ENCODE data around the gene PRM3.

PRM3 gene

GRCh38 chr16:11272921-11273720 is at the start of gene PRM3:
Gene PRM3, minus strand, starts transcription at chr16:11273629. Its CDS starts 34 bp downstream, at chr16:11273595.
- Histone ChIP-seq H3K27ac (ENCODE audit: low read depth, low read length) (no peak within 1 kb of the TSS), H3K9me3 (ENCODE audit: control insufficient read depth, insufficient read depth, low read length) (no peaks in the 10 kb centered on the region), H3K36me3 (ENCODE audit: control insufficient read depth, insufficient read depth, low read length) (no peaks in the 10 kb centered on the region), H3K4me1 (ENCODE audit: control insufficient read depth, insufficient read depth, low read length) (0 out of 2 replicates have a peak, but pooled peaks cover 3% of the 10 kb centered on the region), H3K9ac (ENCODE audit: low read depth, low read length) (no peak within 1 kb of the TSS), H3K27me3 (ENCODE audit: control insufficient read depth, insufficient read depth, low read length) (no peaks in the 10 kb centered on the region), H3K4me3 (ENCODE audit: low read depth, low read length) (no peak within 1 kb of the TSS)

GRCh38 chr16:11322823-11323222 is 49.4 kb upstream of the PRM3 start:
- no peak overlapping the region for H3K27ac ChIP-seq (ENCODE audit: low read depth, low read length)
- no peaks in the 10 kb centered on the region for H3K9me3 ChIP-seq (ENCODE audit: control insufficient read depth, insufficient read depth, low read length)
- no peak overlapping the region for H3K4me3 ChIP-seq (ENCODE audit: low read depth, low read length)
- H3K4me1 ChIP-seq (ENCODE audit: control insufficient read depth, insufficient read depth, low read length), result peaks cover 11% of the 10 kb centered on the region; the same call in 1 of the 2 replicates
- no peaks in the 10 kb centered on the region for H3K36me3 ChIP-seq (ENCODE audit: control insufficient read depth, insufficient read depth, low read length)
- H3K9ac ChIP-seq (ENCODE audit: low read depth, low read length), result no peak overlapping the region
- H3K27me3 ChIP-seq (ENCODE audit: control insufficient read depth, insufficient read depth, low read length), result no peaks in the 10 kb centered on the region

GRCh38 chr16:11321662-11322061 is 48.2 kb upstream of the PRM3 start:
- Histone ChIP-seq H3K9ac (ENCODE audit: low read depth, low read length) (no peak overlapping the region), H3K4me3 (ENCODE audit: low read depth, low read length) (no peak overlapping the region), H3K27ac (ENCODE audit: low read depth, low read length) (no peak overlapping the region), H3K9me3 (ENCODE audit: control insufficient read depth, insufficient read depth, low read length) (no peaks in the 10 kb centered on the region), H3K27me3 (ENCODE audit: control insufficient read depth, insufficient read depth, low read length) (no peaks in the 10 kb centered on the region), H3K4me1 (ENCODE audit: control insufficient read depth, insufficient read depth, low read length) (peaks cover 5% of the 10 kb centered on the region), H3K36me3 (ENCODE audit: control insufficient read depth, insufficient read depth, low read length) (no peaks in the 10 kb centered on the region)

DNA sequence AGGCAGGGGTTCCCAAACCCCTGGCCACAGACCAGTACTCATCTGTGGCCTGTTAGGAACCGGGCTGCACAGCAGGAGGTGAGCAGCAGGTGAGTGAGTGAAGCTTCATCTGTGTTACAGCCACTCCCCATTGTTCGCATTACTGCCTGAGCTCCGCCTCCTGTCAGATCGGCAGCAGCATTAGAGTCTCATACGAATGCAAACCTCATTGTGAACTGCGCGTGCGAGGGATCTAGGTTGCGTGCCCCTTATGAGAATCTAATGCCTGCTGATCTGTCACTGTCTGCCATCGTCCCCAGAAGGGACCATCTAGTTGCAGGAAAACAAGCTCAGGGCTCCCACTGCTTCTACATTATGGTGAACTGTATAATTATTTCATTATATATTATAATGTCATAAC is 46.7 kb upstream of the PRM3 start:
- H3K36me3 ChIP-seq (ENCODE audit: control insufficient read depth, insufficient read depth, low read length), result no peaks in the 10 kb centered on the region
- H3K9me3 ChIP-seq (ENCODE audit: control insufficient read depth, insufficient read depth, low read length), result no peaks in the 10 kb centered on the region
- no peak overlapping the region for H3K4me3 ChIP-seq (ENCODE audit: low read depth, low read length)
- no peaks in the 10 kb centered on the region for H3K27me3 ChIP-seq (ENCODE audit: control insufficient read depth, insufficient read depth, low read length)
- H3K27ac ChIP-seq (ENCODE audit: low read depth, low read length), result no peak overlapping the region
- no peak overlapping the region for H3K9ac ChIP-seq (ENCODE audit: low read depth, low read length)
- peaks cover 16% of the 10 kb centered on the region for H3K4me1 ChIP-seq (ENCODE audit: control insufficient read depth, insufficient read depth, low read length)

DNA sequence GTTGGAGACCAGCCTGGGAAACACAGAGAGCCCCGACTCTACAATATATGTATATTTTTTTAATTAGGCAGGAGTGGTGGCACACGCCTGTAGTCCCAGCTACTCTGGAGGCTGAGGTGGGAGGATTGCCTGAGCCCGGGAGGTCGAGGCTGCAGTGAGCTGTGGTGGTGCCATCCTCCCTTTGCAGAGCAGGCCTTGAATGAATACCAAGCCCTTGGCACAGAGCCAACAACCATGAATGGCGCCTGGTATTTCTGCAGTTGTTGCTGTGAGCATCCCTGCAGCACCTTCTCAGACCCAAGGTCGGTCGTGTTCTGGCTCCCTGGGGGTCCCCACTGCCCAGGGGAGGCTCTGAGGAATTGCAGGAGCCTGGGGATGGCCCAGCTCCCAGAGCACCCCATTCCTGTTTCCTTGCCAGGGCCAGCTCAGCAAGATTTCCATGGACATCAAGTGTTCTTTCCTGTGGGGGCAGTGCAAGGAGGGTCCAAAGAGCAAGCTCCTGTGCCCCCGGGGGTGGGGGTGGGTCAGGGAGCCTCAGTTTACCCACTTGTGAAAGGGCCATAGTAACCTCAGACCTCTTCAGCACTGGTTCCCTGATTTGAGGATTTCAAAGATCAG is 46.2 kb upstream of the PRM3 start:
- Histone ChIP-seq H3K36me3 (ENCODE audit: control insufficient read depth, insufficient read depth, low read length) (no peaks in the 10 kb centered on the region), H3K9me3 (ENCODE audit: control insufficient read depth, insufficient read depth, low read length) (no peaks in the 10 kb centered on the region), H3K4me1 (ENCODE audit: control insufficient read depth, insufficient read depth, low read length) (peaks cover 20% of the 10 kb centered on the region), H3K27ac (ENCODE audit: low read depth, low read length) (no peak overlapping the region), H3K4me3 (ENCODE audit: low read depth, low read length) (no peak overlapping the region), H3K9ac (ENCODE audit: low read depth, low read length) (no peak overlapping the region), H3K27me3 (ENCODE audit: control insufficient read depth, insufficient read depth, low read length) (no peaks in the 10 kb centered on the region)

GRCh38 chr16:11318817-11319216 is 45.4 kb upstream of the PRM3 start:
- peaks cover 28% of the 10 kb centered on the region for H3K4me1 ChIP-seq (ENCODE audit: control insufficient read depth, insufficient read depth, low read length)
- no peak overlapping the region for H3K4me3 ChIP-seq (ENCODE audit: low read depth, low read length)
- no peaks in the 10 kb centered on the region for H3K36me3 ChIP-seq (ENCODE audit: control insufficient read depth, insufficient read depth, low read length)
- no peaks in the 10 kb centered on the region for H3K9me3 ChIP-seq (ENCODE audit: control insufficient read depth, insufficient read depth, low read length)
- H3K27ac ChIP-seq (ENCODE audit: low read depth, low read length), result no peak overlapping the region
- H3K27me3 ChIP-seq (ENCODE audit: control insufficient read depth, insufficient read depth, low read length), result no peaks in the 10 kb centered on the region
- H3K9ac ChIP-seq (ENCODE audit: low read depth, low read length), result no peak overlapping the region

DNA sequence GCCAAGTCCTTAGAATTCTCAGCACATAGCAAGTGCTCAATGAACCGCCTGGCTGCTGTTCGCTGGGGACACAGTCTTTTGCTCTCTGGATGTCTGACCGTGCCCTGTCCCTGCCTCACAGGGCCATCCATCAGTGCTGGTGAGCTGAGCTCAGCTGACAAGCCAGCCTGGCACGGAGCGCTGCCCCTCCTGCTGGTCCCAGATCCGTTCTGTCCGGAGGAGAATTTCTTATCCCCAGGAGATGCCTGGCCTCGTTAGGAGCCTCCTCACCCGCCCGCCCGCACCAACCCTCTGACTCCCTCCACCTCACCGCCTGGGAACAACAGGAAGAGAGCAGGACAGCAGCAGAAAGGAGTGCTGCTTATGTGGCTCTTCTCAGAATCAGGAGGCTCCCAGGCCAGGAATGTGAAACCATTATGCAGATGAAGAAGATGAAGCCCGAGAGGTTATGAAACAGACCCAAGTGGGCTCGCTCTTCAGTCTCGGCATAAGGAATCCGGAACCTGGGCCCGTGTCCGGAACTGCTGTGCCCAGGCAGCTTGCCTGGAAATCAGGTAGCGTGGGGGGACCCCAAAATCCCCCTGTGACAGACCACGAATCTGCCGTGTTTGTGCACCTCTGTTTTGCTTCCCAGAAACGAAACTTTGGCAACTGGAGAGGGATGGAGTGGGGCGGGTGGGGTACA is 43.0 kb upstream of the PRM3 start:
- peak overlapping the region; percentile 91 for H3K27ac ChIP-seq (ENCODE audit: low read depth, low read length)
- H3K4me3 ChIP-seq (ENCODE audit: low read depth, low read length), result peak overlapping the region; percentile 12; the same call in 1 of the 2 replicates
- no peaks in the 10 kb centered on the region for H3K9me3 ChIP-seq (ENCODE audit: control insufficient read depth, insufficient read depth, low read length)
- H3K9ac ChIP-seq (ENCODE audit: low read depth, low read length), result peak overlapping the region; percentile 49; the same call in 1 of the 2 replicates
- peaks cover 43% of the 10 kb centered on the region for H3K4me1 ChIP-seq (ENCODE audit: control insufficient read depth, insufficient read depth, low read length)
- no peaks in the 10 kb centered on the region for H3K36me3 ChIP-seq (ENCODE audit: control insufficient read depth, insufficient read depth, low read length)
- no peaks in the 10 kb centered on the region for H3K27me3 ChIP-seq (ENCODE audit: control insufficient read depth, insufficient read depth, low read length)

GRCh38 chr16:11315510-11315909 is 42.1 kb upstream of the PRM3 start:
- Histone ChIP-seq H3K27me3 (ENCODE audit: control insufficient read depth, insufficient read depth, low read length) (no peaks in the 10 kb centered on the region), H3K36me3 (ENCODE audit: control insufficient read depth, insufficient read depth, low read length) (no peaks in the 10 kb centered on the region), H3K27ac (ENCODE audit: low read depth, low read length) (peak overlapping the region; percentile 91), H3K9ac (ENCODE audit: low read depth, low read length) (0 out of 2 replicates have a peak overlapping the region, but pooled peaks have one; percentile 49), H3K4me1 (ENCODE audit: control insufficient read depth, insufficient read depth, low read length) (peaks cover 43% of the 10 kb centered on the region), H3K4me3 (ENCODE audit: low read depth, low read length) (peak overlapping the region; percentile 12; the same call in 1 of the 2 replicates), H3K9me3 (ENCODE audit: control insufficient read depth, insufficient read depth, low read length) (no peaks in the 10 kb centered on the region)

GRCh38 chr16:11314309-11314894 is 41.0 kb upstream of the PRM3 start:
- peaks cover 43% of the 10 kb centered on the region for H3K4me1 ChIP-seq (ENCODE audit: control insufficient read depth, insufficient read depth, low read length)
- no peak overlapping the region for H3K4me3 ChIP-seq (ENCODE audit: low read depth, low read length)
- no peaks in the 10 kb centered on the region for H3K27me3 ChIP-seq (ENCODE audit: control insufficient read depth, insufficient read depth, low read length)
- peak overlapping the region; percentile 82 for H3K27ac ChIP-seq (ENCODE audit: low read depth, low read length)
- no peaks in the 10 kb centered on the region for H3K9me3 ChIP-seq (ENCODE audit: control insufficient read depth, insufficient read depth, low read length)
- no peaks in the 10 kb centered on the region for H3K36me3 ChIP-seq (ENCODE audit: control insufficient read depth, insufficient read depth, low read length)
- peak overlapping the region; percentile 27; the same call in 1 of the 2 replicates for H3K9ac ChIP-seq (ENCODE audit: low read depth, low read length)

- Histone ChIP-seq H3K36me3 (ENCODE audit: control insufficient read depth, insufficient read depth, low read length) (no peaks in the 10 kb centered on the region), H3K9ac (ENCODE audit: low read depth, low read length) (peak overlapping the region; percentile 27; the same call in 1 of the 2 replicates), H3K4me1 (ENCODE audit: control insufficient read depth, insufficient read depth, low read length) (peaks cover 43% of the 10 kb centered on the region), H3K9me3 (ENCODE audit: control insufficient read depth, insufficient read depth, low read length) (no peaks in the 10 kb centered on the region), H3K4me3 (ENCODE audit: low read depth, low read length) (no peak overlapping the region), H3K27me3 (ENCODE audit: control insufficient read depth, insufficient read depth, low read length) (no peaks in the 10 kb centered on the region), H3K27ac (ENCODE audit: low read depth, low read length) (peak overlapping the region; percentile 82)
These were observed 40.3 kb upstream of the PRM3 start for GRCh38 chr16:11313493-11314308.
